K562 (cell line): Measurements from ENCODE around the gene UPF1. TPM values are rescaled to one million over a fixed set of nuclear protein-coding genes. Genes with fewer than 3 reads are reported as not detected.

Experiments used
- ATAC-seq: fragments of 200-7000 bp; cut with Tn5 transposase; 3 replicates; pipeline ENCODE4 v1.9.1; 2020; ENCODE audit warnings: moderate library complexity
- BruUV-seq: library from RNA; stranded (reverse); fragments of 400-500 nt; replicated peaks from 2 replicates; lab custom pipeline; 2021; lab: Mats Ljungman, UMichigan
- CTCF ChIA-PET: fragments of 300-600 bp; formaldehyde crosslinking; extraction: SDS; loops from one replicate; lab custom pipeline; 2021; ENCODE audit warnings: low intra/inter-chr PET ratio; lab: Yijun Ruan, JAX
- POLR2A ChIA-PET: fragments of 300-600, 350-650 bp; sonication (Branson Sonifier 250); formaldehyde crosslinking; extraction: SDS; loops from one replicate; lab custom pipeline; 2021; ENCODE audit warnings: antibody characterized with exemption, inconsistent platforms; lab: Yijun Ruan, JAX
- DNase-seq, 4 experiments: peaks; one replicate each; pipeline versions ENCODE4 v3.0.0 to v3.0.0-alpha.2; 2011 to 2018; ENCODE audit warnings: low spot score in 3 of 4, mixed read lengths in 3 of 4; ENCODE audit errors: extremely low read depth in 1 of 4
- FAIRE-seq: peaks from 2 replicates; lab custom pipeline; 2011; peaks lifted over from hg19 to GRCh38; lab: Jason Lieb, UNC
- H2AFZ ChIP-seq: 2 replicates; pipeline ENCODE4 v1.6.0; 2011; ENCODE audit warnings: low read depth, low read length, control low read depth, inconsistent platforms
- H3K27ac ChIP-seq: fragments of 200-600 bp; 3 replicates; pipeline ENCODE4 v1.8.0; 2011; ENCODE audit warnings: low read depth, mild to moderate bottlenecking, control low read depth, inconsistent platforms, low read length, moderate library complexity, mixed read lengths; ENCODE audit errors: extremely low read depth
- H3K27me3 ChIP-seq, 2 experiments: fragments of 300-600 bp in 1 of 2; 2 replicates in 1 of 2; 3 replicates in 1 of 2; pipeline versions ENCODE4 v1.6.0 to v1.8.0; 2011; ENCODE audit warnings: inconsistent platforms in 2 of 2, low read length in 2 of 2, mild to moderate bottlenecking in 1 of 2, mixed read lengths in 1 of 2, moderate library complexity in 1 of 2; ENCODE audit not compliant: control insufficient read depth in 2 of 2, insufficient read depth in 2 of 2
- H3K36me3 ChIP-seq: fragments of 300-600 bp; 3 replicates; pipeline ENCODE4 v1.8.0; 2011; ENCODE audit warnings: mild to moderate bottlenecking, low read length, inconsistent platforms; ENCODE audit not compliant: control insufficient read depth, insufficient read depth
- H3K4me1 ChIP-seq, 2 experiments: fragments of 200-600 bp in 1 of 2; replicated peaks in 1 of 2; 2 replicates in 1 of 2; 3 replicates in 1 of 2; pipeline versions ENCODE4 v1.5.1 to v1.8.0; 2011; ENCODE audit warnings: inconsistent platforms in 2 of 2, low read length in 2 of 2, mild to moderate bottlenecking in 1 of 2, mixed read lengths in 1 of 2, moderate library complexity in 1 of 2; ENCODE audit not compliant: control insufficient read depth in 2 of 2, insufficient read depth in 2 of 2
- H3K4me2 ChIP-seq: 2 replicates; pipeline ENCODE4 v1.6.1; 2011; ENCODE audit warnings: low read length, control low read depth, inconsistent platforms, mixed read lengths; ENCODE audit not compliant: insufficient read depth
- H3K4me3 ChIP-seq: fragments of 200-600 bp; sonication (generic), shearing (Covaris generic); 2 replicates; pipeline ENCODE4 v1.5.1; 2016; ENCODE audit warnings: control low read depth, inconsistent platforms
- H3K79me2 ChIP-seq: fragments of 200-600 bp; 3 replicates; pipeline ENCODE4 v1.8.0; 2011; ENCODE audit warnings: low read length, inconsistent platforms; ENCODE audit not compliant: control insufficient read depth, insufficient read depth
- H3K9ac ChIP-seq, 2 experiments: 2 replicates each; pipeline versions ENCODE4 v1.6.0 to v1.6.1; 2011; ENCODE audit warnings: low read depth in 2 of 2, low read length in 2 of 2, control low read depth in 1 of 2, inconsistent platforms in 1 of 2, mild to moderate bottlenecking in 1 of 2, mixed read lengths in 1 of 2; ENCODE audit not compliant: insufficient read depth in 1 of 2
- H3K9me1 ChIP-seq: one replicate; pipeline ENCODE4 v1.6.0; 2011; ENCODE audit warnings: inconsistent platforms, mild to moderate bottlenecking, low read length, moderate library complexity; ENCODE audit not compliant: control insufficient read depth, insufficient read depth
- H3K9me3 ChIP-seq: replicated peaks from 2 replicates; pipeline ENCODE4 v1.5.1; 2011; ENCODE audit warnings: low read depth, low read length, inconsistent platforms; ENCODE audit not compliant: control insufficient read depth, insufficient read depth
- H4K20me1 ChIP-seq: replicated peaks from 2 replicates; pipeline ENCODE4 v1.6.1; 2011; ENCODE audit warnings: low read length, inconsistent platforms, mixed read lengths; ENCODE audit not compliant: control insufficient read depth, insufficient read depth
- ARID1B ChIP-seq: fragments of 450-650 bp; IDR thresholded peaks from 2 replicates; pipeline ENCODE4 v1.6.1; 2016; ENCODE audit warnings: antibody characterized with exemption, mild to moderate bottlenecking, inconsistent platforms
- E2F6 ChIP-seq, 2 experiments: IDR thresholded peaks; 2 replicates each; pipeline ENCODE4 v1.6.1; 2011; ENCODE audit warnings: borderline replicate concordance in 1 of 2, control low read depth in 1 of 2, low read depth in 1 of 2, low read length in 1 of 2, mild to moderate bottlenecking in 1 of 2, mixed read lengths in 1 of 2, moderate library complexity in 1 of 2; ENCODE audit not compliant: insufficient read depth in 1 of 2, insufficient read length in 1 of 2, poor library complexity in 1 of 2, severe bottlenecking in 1 of 2; ENCODE audit errors: extremely low read depth in 1 of 2
- WGBS: fragments of 100-300 bp; shearing (Covaris generic); methylation state at CpG from one replicate; pipeline ENCODE4 v1.1.6; 2016; ENCODE audit warnings: low coverage, mixed read lengths; ENCODE audit not compliant: insufficient coverage; ENCODE audit errors: missing lambda C conversion rate; 5-methylcytosine and 5-hydroxymethylcytosine counted together
- in situ Hi-C: fragments of 300-500 bp; cut with MboI; formaldehyde crosslinking; loops from 4 replicates; pipeline ENCODE4 v1.15.0; 2018; ENCODE audit warnings: inconsistent platforms, mixed read lengths
- intact Hi-C: fragments of 100-400 bp; cut with micrococcal nuclease; formaldehyde crosslinking; loops from 2 replicates; pipeline ENCODE4 v1.14.2; 2022
- polyA plus RNA-seq, 8 experiments: library from polyadenylated mRNA; depleted of rRNA in 4 of 8; stranded (reverse) in 5 of 8; unstranded in 3 of 8; fragments of >200 nt; fragmentation: Nextera tagmentation in 2 of 8; fragmentation: Illumina TruSeq in 1 of 8; extraction: Ambion mirVana in 2 of 8; extraction: Trizol in 1 of 8; gene quantifications; 2 replicates each; pipeline versions ENCODE4 v1.2.1 to v1.2.3, GENCODE V29; 2011 to 2014; ENCODE audit warnings: inconsistent platforms in 1 of 8, missing spikeins in 1 of 8
- total RNA-seq, 7 experiments: library from RNA; depleted of rRNA in 6 of 7; stranded (reverse); fragments of >200 nt in 6 of 7; fragmentation: Illumina TruSeq in 2 of 7; extraction: Trizol in 2 of 7; gene quantifications; 2 replicates each; pipeline versions ENCODE4 v1.2.1 to v1.2.3, GENCODE V29; 2011 to 2021; ENCODE audit warnings: low replicate concordance in 1 of 7

The UPF1 gene
- total and polyA plus RNA-seq, 9 of the 15 experiments (the other 6 are each of a cell fraction or from before 2014, with no cell fraction given) = 0.34 to 103 (median 27.9) TPM

- BruUV-seq = no TSS peak
- CTCF ChIA-PET = no interaction called here
- no peak for DNase-seq
- H3K36me3 ChIP-seq = no peaks in the 10 kb centered on the region
- in situ Hi-C loops = no loop called here
- no peak overlapping the region for H2AFZ ChIP-seq
- TF ChIP-seq E2F6 (IDR thresholded peaks at IDR 0.05; ENCODE audit: borderline replicate concordance in 1 of 2, extremely low read depth in 1 of 2, insufficient read depth in 1 of 2, insufficient read length in 1 of 2, low read depth in 1 of 2, low read length in 1 of 2, poor library complexity in 1 of 2, severe bottlenecking in 1 of 2) = peak; percentile 14 to 26
- TF ChIP-seq ARID1B = no peak
- H3K4me3 ChIP-seq = no peak overlapping the region
- H3K9ac ChIP-seq = peak overlapping the region in 1 of 2 experiments; percentile 32; a peak in 1 of 4 replicates
- H3K4me2 ChIP-seq = peak overlapping the region; percentile 70
- no peaks in the 10 kb centered on the region for H3K9me3 ChIP-seq
- WGBS = 25% methylated on average over 16 of the region's 16 CpGs
- intact Hi-C loops = no loop called here
- POLR2A ChIA-PET = no interaction called here
- H4K20me1 ChIP-seq = peaks cover 15% of the 10 kb centered on the region; the same call in 1 of the 2 replicates
- H3K79me2 ChIP-seq = no peaks in the 10 kb centered on the region
- no peaks in the 10 kb centered on the region for H3K9me1 ChIP-seq
- H3K27me3 ChIP-seq = peaks cover 16 to 59% of the 10 kb centered on the region in 2 experiments; a peak in 4 of 5 replicates
- ATAC-seq = no peak
- peaks cover 8 to 77% of the 10 kb centered on the region in 2 experiments; a peak in 3 of 5 replicates for H3K4me1 ChIP-seq
- no peak overlapping the region for H3K27ac ChIP-seq
- no peak for FAIRE-seq
Measured at GRCh38 chr19:18784786-18785120, 47.0 kb upstream of the UPF1 start.
